Renal cortex interstitium (tissue), 11 donors: Measurements from ENCODE around the gene FBLL1. TPM values are rescaled to one million over a fixed set of nuclear protein-coding genes. Genes with fewer than 3 reads are reported as not detected.

Experiments
- DNase-seq, 11 donors: peaks; one replicate each; pipeline ENCODE4 v3.0.0-alpha.2; 2013; ENCODE audit warnings: low read depth in 9 of 11, low spot score in 4 of 11; ENCODE audit errors: extremely low read depth in 1 of 11
- polyA plus RNA-seq, 3 donors: library from polyadenylated mRNA; unstranded; fragments of 120-200 nt; gene quantifications; one replicate each; pipeline ENCODE4 v1.2.1, GENCODE V29; 2013; ENCODE audit not compliant: insufficient read length in 3 of 3

The FBLL1 gene
- polyA plus RNA-seq, 3 donors: 0.66 to 0.92 (median 0.91) TPM

DNA sequence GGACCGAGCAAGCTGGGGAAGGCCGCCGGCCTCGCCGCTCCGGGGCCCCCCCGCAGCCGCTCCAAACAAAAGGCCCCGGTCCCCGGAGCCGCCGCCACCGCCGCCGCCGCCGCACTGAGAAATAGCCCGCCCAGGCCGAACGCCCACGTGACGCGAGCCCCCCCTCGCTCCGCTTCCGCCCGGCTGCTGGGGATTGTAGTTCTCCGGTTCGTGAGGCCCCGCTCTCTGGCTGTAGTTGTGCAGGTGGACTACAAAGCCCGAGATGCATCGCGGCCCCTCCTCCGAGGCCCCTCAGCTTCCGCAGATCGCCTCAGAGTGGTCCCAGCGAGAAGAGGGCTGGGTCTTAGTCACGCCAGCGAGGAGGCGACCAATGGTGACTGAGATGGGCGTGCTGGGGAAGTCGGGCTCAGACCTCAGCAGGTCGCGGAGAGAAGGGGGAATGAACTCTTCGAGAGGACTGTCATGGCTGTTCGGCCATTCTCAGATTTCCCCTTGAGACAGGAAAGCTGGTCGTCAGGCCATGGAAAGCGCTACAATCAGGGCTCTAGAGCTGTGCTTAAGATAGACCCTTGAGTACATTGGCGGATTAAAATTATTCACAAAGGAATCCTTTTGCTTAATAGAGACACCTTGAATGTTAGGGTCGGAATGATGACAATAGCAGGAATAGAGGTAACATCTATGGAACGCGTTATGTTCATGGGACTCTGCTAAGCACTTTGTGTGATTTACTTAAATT, 50.6 kb downstream of the FBLL1 start:
- DNase-seq: peak; percentile 93 to 99 (median 98)

DNA sequence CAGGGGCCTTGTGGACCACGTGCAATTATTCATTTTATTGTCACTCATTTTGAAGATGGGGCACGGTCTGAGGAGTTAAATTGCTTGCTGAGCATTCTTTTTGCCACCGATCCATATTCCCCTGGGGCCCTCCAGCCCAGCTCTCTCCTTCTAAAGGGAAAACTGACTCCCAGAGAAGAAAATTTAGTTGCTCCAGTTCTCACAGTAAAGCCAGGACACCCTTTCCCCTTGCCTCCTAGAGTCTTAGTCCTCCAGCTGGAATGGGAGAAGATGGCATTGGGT, 51.1 kb downstream of the FBLL1 start:
- peak in 1 of 11 donors; percentile 4 for DNase-seq

Other genes with a start within 250 kb of the FBLL1 start
- gene WWC1, start 237.7 kb upstream of the FBLL1 start, polyA plus RNA-seq: 100 to 1,000 TPM in 1 of 3 donors, 10 to 100 TPM in 2; 65.8 to 104 (median 78.7) TPM
- 10 to 100 TPM; 69.1 to 92.5 (median 79.9) TPM for gene RARS1, start 42.8 kb upstream of the FBLL1 start, polyA plus RNA-seq
- gene PANK3, start 50.1 kb downstream of the FBLL1 start, polyA plus RNA-seq: 10 to 100 TPM; 58.4 to 68.9 (median 66.5) TPM